NCI-H2227 treated with DMSO at 0.1 percent for 48 hours (cell line): ENCODE data around the gene PCDHGA4.
"Not testable (repeated sequence)": the region's sequence is repeated elsewhere in the genome, so short reads cannot be mapped to it uniquely, and the experiment has no call there.

Experiments
- DNase-seq: peaks from one replicate; lab custom pipeline; 2025; lab: John Stamatoyannopoulos, UW

The PCDHGA4 gene

GRCh38 chr5:141384471-141385267 lies 29.8 kb downstream of the PCDHGA4 start:
- no peak for DNase-seq

- DNase-seq = not testable (repeated sequence)
These were observed 32.9 kb downstream of the PCDHGA4 start, which contains the start of gene PCDHGB4 for GRCh38 chr5:141387557-141388311. TSS of gene PCDHGB4 (plus strand) at chr5:141387698. CDS start at chr5:141387885, 187 bp downstream.

- no peak for DNase-seq
These were observed 33.8 kb downstream of the PCDHGA4 start for GRCh38 chr5:141388661-141389060.

GRCh38 chr5:141389153-141390042 lies 34.6 kb downstream of the PCDHGA4 start:
- no peak for DNase-seq

- DNase-seq = no peak
These were observed 37.8 kb downstream of the PCDHGA4 start, which contains the start of gene PCDHGA8 for GRCh38 chr5:141392429-141393198. TSS of gene PCDHGA8 (plus strand) at chr5:141392633. CDS start at chr5:141392814, 181 bp downstream.

GRCh38 chr5:141393267-141393666 lies 38.4 kb downstream of the PCDHGA4 start:
- no peak for DNase-seq

- not testable (repeated sequence) for DNase-seq
These were observed 39.8 kb downstream of the PCDHGA4 start for GRCh38 chr5:141394401-141395187.

GRCh38 chr5:141397756-141398551 lies 43.1 kb downstream of the PCDHGA4 start, which contains the start of gene PCDHGB5:
TSS of gene PCDHGB5 (plus strand) at chr5:141397947. CDS start at chr5:141398128, 181 bp downstream.
- DNase-seq = not testable (repeated sequence)

- DNase-seq = no peak
These were observed 43.8 kb downstream of the PCDHGA4 start for GRCh38 chr5:141398608-141399007.

GRCh38 chr5:141399555-141400258 lies 44.9 kb downstream of the PCDHGA4 start:
- DNase-seq = no peak

- DNase-seq = no peak
These were observed 47.9 kb downstream of the PCDHGA4 start, which contains the start of gene PCDHGA9 for GRCh38 chr5:141402553-141403243. TSS of gene PCDHGA9 (plus strand) at chr5:141402778. CDS start at chr5:141402953, 175 bp downstream.

GRCh38 chr5:141403387-141403786 lies 48.6 kb downstream of the PCDHGA4 start:
- DNase-seq = no peak
